ENCODE measurements around the gene MNT. TPM values are rescaled to one million over a fixed set of nuclear protein-coding genes. Genes with fewer than 3 reads are reported as not detected.
A peak's percentile ranks its signal among the peaks of the same experiment; 100 is the strongest.
"Not testable (repeated sequence)": the region's sequence is repeated elsewhere in the genome, so short reads cannot be mapped to it uniquely, and the experiment has no call there.

MNT gene
- total RNA-seq, 1 donor from 2014 or later = 4.5 TPM

DNA sequence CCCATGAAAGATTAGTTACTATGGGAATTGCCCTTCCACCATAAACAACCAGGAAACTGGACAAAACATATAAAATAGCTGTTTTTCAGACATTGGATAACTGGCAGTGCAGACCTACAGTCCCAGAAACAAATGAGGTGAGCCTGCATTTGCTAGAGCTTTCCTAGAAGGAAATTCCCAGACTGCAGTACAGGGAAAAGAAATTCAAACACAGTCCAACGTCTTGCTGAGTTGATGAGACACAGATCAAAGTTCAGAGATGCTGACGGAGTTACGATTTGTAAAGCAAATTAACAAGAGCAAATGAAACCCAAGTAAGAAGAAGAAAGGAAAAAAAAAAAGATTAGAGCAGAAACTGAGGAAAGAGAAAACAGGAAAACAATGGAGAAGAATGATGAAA lies 41.3 kb upstream of the MNT start:
- H3K27me3 ChIP-seq (ENCODE audit: control insufficient read depth, insufficient read depth, low read length) = no peaks in the 10 kb centered on the region
- FAIRE-seq = no peak
- peaks cover 8% of the 10 kb centered on the region for H3K36me3 ChIP-seq (ENCODE audit: control insufficient read depth, insufficient read depth, low read length)

GRCh38 chr17:2440930-2441329 lies 40.1 kb upstream of the MNT start:
- TF ChIP-seq, protein P1, sequence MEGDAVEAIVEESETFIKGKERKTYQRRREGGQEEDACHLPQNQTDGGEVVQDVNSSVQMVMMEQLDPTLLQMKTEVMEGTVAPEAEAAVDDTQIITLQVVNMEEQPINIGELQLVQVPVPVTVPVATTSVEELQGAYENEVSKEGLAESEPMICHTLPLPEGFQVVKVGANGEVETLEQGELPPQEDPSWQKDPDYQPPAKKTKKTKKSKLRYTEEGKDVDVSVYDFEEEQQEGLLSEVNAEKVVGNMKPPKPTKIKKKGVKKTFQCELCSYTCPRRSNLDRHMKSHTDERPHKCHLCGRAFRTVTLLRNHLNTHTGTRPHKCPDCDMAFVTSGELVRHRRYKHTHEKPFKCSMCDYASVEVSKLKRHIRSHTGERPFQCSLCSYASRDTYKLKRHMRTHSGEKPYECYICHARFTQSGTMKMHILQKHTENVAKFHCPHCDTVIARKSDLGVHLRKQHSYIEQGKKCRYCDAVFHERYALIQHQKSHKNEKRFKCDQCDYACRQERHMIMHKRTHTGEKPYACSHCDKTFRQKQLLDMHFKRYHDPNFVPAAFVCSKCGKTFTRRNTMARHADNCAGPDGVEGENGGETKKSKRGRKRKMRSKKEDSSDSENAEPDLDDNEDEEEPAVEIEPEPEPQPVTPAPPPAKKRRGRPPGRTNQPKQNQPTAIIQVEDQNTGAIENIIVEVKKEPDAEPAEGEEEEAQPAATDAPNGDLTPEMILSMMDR (IDR thresholded peaks at IDR 0.05; ENCODE audit: insufficient read depth, low read length, severe bottlenecking) = no peak
- peaks cover 10% of the 10 kb centered on the region for H3K36me3 ChIP-seq (ENCODE audit: control insufficient read depth, insufficient read depth, low read length)
- H3K27me3 ChIP-seq (ENCODE audit: control insufficient read depth, insufficient read depth, low read length) = no peaks in the 10 kb centered on the region
- DNase-seq (ENCODE audit: low read depth) = no peak
- no peak overlapping the region for H3K4me3 ChIP-seq (ENCODE audit: low read depth, low read length)
- FAIRE-seq = no peak

More for the DNA sequence above, 41.3 kb upstream of the MNT start:
- no peak for DNase-seq (ENCODE audit: low read depth)
- TF ChIP-seq, protein P1 (IDR thresholded peaks at IDR 0.05; ENCODE audit: insufficient read depth, low read length, severe bottlenecking) = no peak
- no peak overlapping the region for H3K4me3 ChIP-seq (ENCODE audit: low read depth, low read length)

DNA sequence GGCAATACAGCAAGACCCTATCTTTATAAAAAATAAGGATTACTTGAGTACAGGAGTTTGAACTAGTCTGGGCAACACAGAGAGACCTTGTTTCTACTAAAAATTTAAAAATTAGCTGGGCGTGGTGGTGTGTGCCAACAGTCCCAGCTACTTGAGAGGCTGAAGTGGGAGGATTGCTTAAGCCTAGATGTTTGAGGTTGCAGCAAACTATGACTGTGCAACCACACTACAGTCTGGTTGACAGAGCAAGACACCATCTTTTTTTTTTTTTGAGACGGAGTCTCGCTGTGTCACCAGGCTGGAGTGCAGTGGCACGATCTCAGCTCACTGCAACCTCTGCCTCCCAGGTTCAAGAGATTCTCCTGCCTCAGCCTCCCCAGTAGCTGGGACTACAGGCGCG lies 39.1 kb upstream of the MNT start:
- not testable (repeated sequence) for FAIRE-seq; H3K27me3 ChIP-seq (ENCODE audit: control insufficient read depth, insufficient read depth, low read length); H3K4me3 ChIP-seq (ENCODE audit: low read depth, low read length)
- H3K36me3 ChIP-seq (ENCODE audit: control insufficient read depth, insufficient read depth, low read length) = peaks cover 11% of the 10 kb centered on the region
- peak; percentile 55 for DNase-seq (ENCODE audit: low read depth)

GRCh38 chr17:2438823-2439222 lies 38.0 kb upstream of the MNT start:
- no peak for FAIRE-seq
- Histone ChIP-seq H3K27me3 (ENCODE audit: control insufficient read depth, insufficient read depth, low read length) (no peaks in the 10 kb centered on the region), H3K36me3 (ENCODE audit: control insufficient read depth, insufficient read depth, low read length) (peaks cover 11% of the 10 kb centered on the region), H3K4me3 (ENCODE audit: low read depth, low read length) (no peak overlapping the region)
- no peak for DNase-seq (ENCODE audit: low read depth)
- TF ChIP-seq, protein P1 (IDR thresholded peaks at IDR 0.05; ENCODE audit: insufficient read depth, low read length, severe bottlenecking) = no peak

DNA sequence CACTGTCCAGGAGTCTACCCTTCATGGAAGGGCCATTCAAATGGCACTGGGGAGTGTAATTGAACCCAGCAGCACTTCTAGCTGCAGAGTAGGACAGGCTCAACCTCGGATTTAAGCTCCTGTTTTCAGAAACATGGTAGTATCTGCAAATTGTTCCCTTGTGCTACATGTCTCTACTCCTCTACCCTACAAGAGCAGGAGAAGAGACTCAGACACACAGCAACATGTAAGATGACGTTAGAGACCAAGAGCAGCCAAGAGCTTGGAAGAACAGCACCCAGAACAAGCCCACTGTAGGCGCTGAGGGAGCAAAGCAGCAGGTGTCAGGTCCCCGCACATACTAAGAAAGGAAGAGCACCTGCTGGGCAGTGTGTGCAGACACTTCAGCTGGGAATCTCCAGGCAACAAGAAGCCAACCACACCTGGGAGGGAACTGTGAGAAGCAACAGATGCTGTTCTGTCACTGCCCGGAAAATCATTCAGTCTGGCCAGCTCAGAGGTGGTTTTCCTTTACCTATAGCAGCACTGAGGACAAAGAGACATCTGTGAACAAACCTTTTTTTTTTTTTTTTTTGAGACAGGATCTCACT lies 35.6 kb upstream of the MNT start:
- Histone ChIP-seq H3K36me3 (ENCODE audit: control insufficient read depth, insufficient read depth, low read length) (peaks cover 11% of the 10 kb centered on the region), H3K4me3 (ENCODE audit: low read depth, low read length) (no peak overlapping the region), H3K27me3 (ENCODE audit: control insufficient read depth, insufficient read depth, low read length) (no peaks in the 10 kb centered on the region)
- no peak for DNase-seq (ENCODE audit: low read depth)
- TF ChIP-seq, protein P1 (IDR thresholded peaks at IDR 0.05; ENCODE audit: insufficient read depth, low read length, severe bottlenecking) = no peak
- FAIRE-seq = peak; percentile 64

DNA sequence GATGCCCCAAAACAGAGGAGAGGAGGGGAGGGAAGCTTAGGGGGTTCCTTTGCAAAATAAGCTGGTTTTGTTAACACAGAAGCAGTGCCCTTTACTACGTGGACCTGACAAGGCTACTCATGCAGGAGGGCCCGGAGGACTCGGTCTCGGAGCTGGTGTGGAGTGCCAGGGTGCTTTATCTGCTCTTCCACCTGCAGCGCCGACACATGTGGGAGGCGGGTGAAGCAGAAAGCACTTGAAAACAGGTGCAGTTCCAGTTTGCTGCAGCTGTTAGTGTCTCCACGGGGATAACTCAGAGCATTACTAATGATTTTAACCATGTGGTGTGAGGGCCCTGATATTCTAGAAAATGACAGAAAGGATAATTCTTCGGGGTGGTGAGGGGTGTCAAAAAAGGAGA lies 35.0 kb upstream of the MNT start:
- Histone ChIP-seq H3K36me3 (ENCODE audit: control insufficient read depth, insufficient read depth, low read length) (peaks cover 11% of the 10 kb centered on the region), H3K27me3 (ENCODE audit: control insufficient read depth, insufficient read depth, low read length) (no peaks in the 10 kb centered on the region), H3K4me3 (ENCODE audit: low read depth, low read length) (no peak overlapping the region)
- DNase-seq (ENCODE audit: low read depth) (no peak), FAIRE-seq (no peak)
- TF ChIP-seq, protein P1 (IDR thresholded peaks at IDR 0.05; ENCODE audit: insufficient read depth, low read length, severe bottlenecking) = no peak
